CD4-positive, alpha-beta T cell treated with Interleukin-4 for 4 hours (primary cell): ENCODE measurements around the gene CUX1.

Source experiments
- DNase-seq: peaks from one replicate; pipeline ENCODE4 v3.0.0-alpha.2; 2020

CUX1 gene

GRCh38 chr7:102197599-102197998, 380.2 kb downstream of the CUX1 start:
- no peak for DNase-seq

- no peak for DNase-seq
Observed at GRCh38 chr7:102198417-102198956, 381.1 kb downstream of the CUX1 start.

- DNase-seq: no peak
Observed at GRCh38 chr7:102201576-102201975, 384.1 kb downstream of the CUX1 start.

- no peak for DNase-seq
Observed at GRCh38 chr7:102202556-102202955, 385.1 kb downstream of the CUX1 start.

GRCh38 chr7:102203218-102203617, 385.8 kb downstream of the CUX1 start:
- no peak for DNase-seq

- no peak for DNase-seq
Observed at GRCh38 chr7:102204212-102204611, 386.8 kb downstream of the CUX1 start.

GRCh38 chr7:102205915-102206314, 388.5 kb downstream of the CUX1 start:
- DNase-seq: no peak

GRCh38 chr7:102208826-102209225, 391.4 kb downstream of the CUX1 start:
- no peak for DNase-seq

GRCh38 chr7:102210787-102211186, 393.4 kb downstream of the CUX1 start:
- no peak for DNase-seq

- DNase-seq: no peak
Observed at GRCh38 chr7:102211590-102212550, 394.4 kb downstream of the CUX1 start.

GRCh38 chr7:102214477-102215072, 397.1 kb downstream of the CUX1 start:
- no peak for DNase-seq

GRCh38 chr7:102215256-102215655, 397.8 kb downstream of the CUX1 start:
- DNase-seq: no peak

GRCh38 chr7:102215711-102216110, 398.3 kb downstream of the CUX1 start:
- DNase-seq: no peak

GRCh38 chr7:102216573-102217314, 399.3 kb downstream of the CUX1 start:
- DNase-seq: no peak

- DNase-seq: no peak
Observed at GRCh38 chr7:102220229-102220850, 402.9 kb downstream of the CUX1 start.

GRCh38 chr7:102220960-102221800, 403.8 kb downstream of the CUX1 start:
- no peak for DNase-seq

- DNase-seq: no peak
Observed at GRCh38 chr7:102221961-102222360, 404.5 kb downstream of the CUX1 start.

- no peak for DNase-seq
Observed at GRCh38 chr7:102222445-102222844, 405.0 kb downstream of the CUX1 start.

GRCh38 chr7:102223184-102223583, 405.8 kb downstream of the CUX1 start:
- no peak for DNase-seq

- no peak for DNase-seq
Observed at GRCh38 chr7:102225025-102225424, 407.6 kb downstream of the CUX1 start.

- no peak for DNase-seq
Observed at GRCh38 chr7:102227371-102227770, 409.9 kb downstream of the CUX1 start.

- no peak for DNase-seq
Observed at GRCh38 chr7:102228935-102229334, 411.5 kb downstream of the CUX1 start.
